IMR-90 (cell line): ENCODE measurements around the gene DNAI7. TPM values are rescaled to one million over a fixed set of nuclear protein-coding genes. Genes with fewer than 3 reads are reported as not detected.

Experiments
- ATAC-seq: fragments of 200-7000 bp; cut with Tn5 transposase; 2 replicates; pipeline ENCODE4 v1.9.1; 2020; ENCODE audit warnings: low read depth, mild to moderate bottlenecking, moderate library complexity
- BruUV-seq: library from RNA; stranded (reverse); fragments of 400-500 nt; replicated peaks from 2 replicates; lab custom pipeline; 2021; lab: Mats Ljungman, UMichigan
- CTCF ChIA-PET: fragments of 300-600 bp; formaldehyde crosslinking; extraction: SDS; loops from one replicate; lab custom pipeline; 2021; ENCODE audit warnings: antibody characterized with exemption; lab: Yijun Ruan, JAX
- POLR2A ChIA-PET: fragments of 300-600 bp; sonication (Branson Sonifier 250); formaldehyde crosslinking; loops from one replicate; lab custom pipeline; 2022; ENCODE audit warnings: antibody characterized with exemption; ENCODE audit not compliant: unreplicated experiment; lab: Charles Lee
- DNase-seq: peaks from one replicate; pipeline ENCODE4 v3.0.0; 2013
- H2AFZ ChIP-seq: replicated peaks from 2 replicates; pipeline ENCODE3; 2013; ENCODE audit warnings: low read length, mild to moderate bottlenecking; ENCODE audit not compliant: poor library complexity
- H2AK5ac ChIP-seq: 2 replicates; pipeline ENCODE4 v1.6.1; 2013; ENCODE audit warnings: low read depth, low read length, inconsistent platforms
- H2AK9ac ChIP-seq: replicated peaks from 2 replicates; pipeline ENCODE3; 2013; ENCODE audit warnings: mild to moderate bottlenecking, low read depth, low read length, moderate library complexity; ENCODE audit not compliant: poor library complexity
- H2BK120ac ChIP-seq: 2 replicates; pipeline ENCODE4 v1.6.1; 2013; ENCODE audit warnings: low read depth, low read length, inconsistent platforms
- H2BK15ac ChIP-seq: 3 replicates; pipeline ENCODE4 v1.6.1; 2013; ENCODE audit warnings: low read depth, low read length, inconsistent platforms
- H2BK20ac ChIP-seq: 2 replicates; pipeline ENCODE4 v1.6.1; 2013; ENCODE audit warnings: low read depth, mild to moderate bottlenecking, inconsistent platforms, low read length, moderate library complexity
- H2BK5ac ChIP-seq: 2 replicates; pipeline ENCODE4 v1.6.1; 2013; ENCODE audit warnings: mild to moderate bottlenecking, low read depth, low read length, inconsistent platforms; ENCODE audit not compliant: poor library complexity, severe bottlenecking
- H3K14ac ChIP-seq: replicated peaks from 2 replicates; pipeline ENCODE4 v1.6.1; 2013; ENCODE audit warnings: low read depth, low read length, inconsistent platforms
- H3K18ac ChIP-seq: 2 replicates; pipeline ENCODE4 v1.6.1; 2013; ENCODE audit warnings: low read depth, low read length, control low read depth
- H3K23ac ChIP-seq: 2 replicates; pipeline ENCODE4 v1.6.1; 2013; ENCODE audit warnings: low read depth, low read length, inconsistent platforms
- H3K27ac ChIP-seq: 2 replicates; pipeline ENCODE4 v1.5.1; 2013; ENCODE audit warnings: mild to moderate bottlenecking, control low read depth, low read length; ENCODE audit not compliant: insufficient read depth
- H3K27me3 ChIP-seq: 2 replicates; pipeline ENCODE4 v1.6.1; 2013; ENCODE audit warnings: low read length; ENCODE audit not compliant: control insufficient read depth, insufficient read depth
- H3K36me3 ChIP-seq: 2 replicates; pipeline ENCODE4 v1.6.1; 2013; ENCODE audit warnings: low read length, mixed read lengths; ENCODE audit not compliant: control insufficient read depth, insufficient read depth
- H3K4ac ChIP-seq: 2 replicates; pipeline ENCODE4 v1.6.1; 2013; ENCODE audit warnings: low read depth, low read length, inconsistent platforms
- H3K4me1 ChIP-seq: 2 replicates; pipeline ENCODE4 v1.6.1; 2013; ENCODE audit warnings: low read length, mixed read lengths; ENCODE audit not compliant: control insufficient read depth, insufficient read depth
- H3K4me2 ChIP-seq: 2 replicates; pipeline ENCODE4 v1.6.1; 2013; ENCODE audit warnings: low read depth, mild to moderate bottlenecking, control low read depth, low read length, moderate library complexity
- H3K4me3 ChIP-seq: 2 replicates; pipeline ENCODE4 v1.5.1; 2013; ENCODE audit warnings: low read depth, mild to moderate bottlenecking, control low read depth, low read length, moderate library complexity; ENCODE audit not compliant: insufficient read depth
- H3K56ac ChIP-seq: 2 replicates; pipeline ENCODE4 v1.6.1; 2013; ENCODE audit warnings: low read length, inconsistent platforms; ENCODE audit not compliant: insufficient read depth; ENCODE audit errors: extremely low read depth
- H3K79me1 ChIP-seq, 2 experiments: 2 replicates each; pipeline ENCODE4 v1.6.1; 2013; ENCODE audit warnings: low read length in 2 of 2, inconsistent platforms in 1 of 2, low read depth in 1 of 2
- H3K9ac ChIP-seq: 2 replicates; pipeline ENCODE4 v1.6.1; 2013; ENCODE audit warnings: low read depth, low read length, control low read depth
- H3K9me1 ChIP-seq: 2 replicates; pipeline ENCODE4 v1.6.1; 2013; ENCODE audit warnings: low read length, inconsistent platforms; ENCODE audit not compliant: insufficient read depth
- H3K9me3 ChIP-seq: 2 replicates; pipeline ENCODE4 v1.6.1; 2013; ENCODE audit warnings: low read length; ENCODE audit not compliant: control insufficient read depth, insufficient read depth
- H4K20me1 ChIP-seq: 2 replicates; pipeline ENCODE4 v1.6.1; 2013; ENCODE audit warnings: low read length, inconsistent platforms; ENCODE audit not compliant: insufficient read depth
- H4K5ac ChIP-seq: 2 replicates; pipeline ENCODE4 v1.6.1; 2013; ENCODE audit warnings: mild to moderate bottlenecking, low read depth, low read length, control low read depth
- H4K8ac ChIP-seq, 2 experiments: 2 replicates each; pipeline ENCODE4 v1.6.1; 2013; ENCODE audit warnings: low read depth in 2 of 2, low read length in 2 of 2, control low read depth in 1 of 2, inconsistent platforms in 1 of 2
- H4K91ac ChIP-seq: 2 replicates; pipeline ENCODE4 v1.6.1; 2013; ENCODE audit warnings: low read depth, low read length, inconsistent platforms; ENCODE audit not compliant: insufficient read depth
- BHLHE40 ChIP-seq: fragments of 150-350 bp; IDR thresholded peaks from 2 replicates; pipeline ENCODE4 v1.6.1; 2016; ENCODE audit warnings: mild to moderate bottlenecking, low read depth, low read length
- CEBPB ChIP-seq: IDR thresholded peaks from 2 replicates; pipeline ENCODE4 v1.6.1; 2012; ENCODE audit warnings: low read depth, low read length, improper control_type of control experiment
- CHD1 ChIP-seq: IDR thresholded peaks from 2 replicates; pipeline ENCODE4 v1.6.1; 2012; ENCODE audit warnings: low read depth, low read length, improper control_type of control experiment
- CTCF ChIP-seq: conservative IDR thresholded peaks from 2 replicates; pipeline ENCODE4 v1.5.1; 2012; ENCODE audit warnings: mild to moderate bottlenecking, low read depth, low read length, improper control_type of control experiment
- ELK1 ChIP-seq: fragments of 150-350 bp; IDR thresholded peaks from 2 replicates; pipeline ENCODE4 v1.6.1; 2016; ENCODE audit warnings: low read depth, mild to moderate bottlenecking, low read length, moderate library complexity, borderline replicate concordance
- FOS ChIP-seq: fragments of 150-350 bp; IDR thresholded peaks from 2 replicates; pipeline ENCODE4 v1.6.1; 2016; ENCODE audit warnings: low read depth, low read length
- MAFK ChIP-seq: IDR thresholded peaks from 2 replicates; pipeline ENCODE4 v1.6.1; 2012; ENCODE audit warnings: low read depth, low read length, improper control_type of control experiment
- MAZ ChIP-seq: IDR thresholded peaks from 2 replicates; pipeline ENCODE4 v1.6.1; 2012; ENCODE audit warnings: low read depth, mild to moderate bottlenecking, low read length, improper control_type of control experiment, moderate library complexity, borderline replicate concordance
- MXI1 ChIP-seq: IDR thresholded peaks from 2 replicates; pipeline ENCODE4 v1.6.1; 2012; ENCODE audit warnings: low read depth, mild to moderate bottlenecking, low read length, moderate library complexity, borderline replicate concordance
- NFE2L2 ChIP-seq: fragments of 150-350 bp; IDR thresholded peaks from 2 replicates; pipeline ENCODE4 v1.6.1; 2016; ENCODE audit warnings: low read depth, mild to moderate bottlenecking, low read length
- POLR2A ChIP-seq: IDR thresholded peaks from 2 replicates; pipeline ENCODE4 v1.6.1; 2012; ENCODE audit warnings: mild to moderate bottlenecking, low read depth, low read length
- RAD21 ChIP-seq: IDR thresholded peaks from 2 replicates; pipeline ENCODE4 v1.6.1; 2012; ENCODE audit warnings: low read length, improper control_type of control experiment
- RCOR1 ChIP-seq: IDR thresholded peaks from 2 replicates; pipeline ENCODE4 v1.6.1; 2012; ENCODE audit warnings: mild to moderate bottlenecking, low read length, improper control_type of control experiment; ENCODE audit not compliant: insufficient replicate concordance
- RFX5 ChIP-seq: IDR thresholded peaks from 2 replicates; pipeline ENCODE4 v1.8.0; 2012; ENCODE audit warnings: low read depth, mild to moderate bottlenecking, low read length, moderate library complexity
- SMC3 ChIP-seq: fragments of 150-350 bp; IDR thresholded peaks from 2 replicates; pipeline ENCODE4 v1.6.1; 2016; ENCODE audit warnings: low read depth, mild to moderate bottlenecking, antibody characterized with exemption, low read length, moderate library complexity
- USF2 ChIP-seq: fragments of 150-350 bp; IDR thresholded peaks from 2 replicates; pipeline ENCODE4 v1.6.1; 2017; ENCODE audit warnings: mild to moderate bottlenecking, antibody characterized with exemption, low read length, low read depth
- WGBS, 2 experiments: methylation state at CpG; one replicate each; pipeline versions ENCODE4 v1.1.5 to v1.1.7; 2013; ENCODE audit warnings: missing lambda C conversion rate in 2 of 2; ENCODE audit not compliant: insufficient read length in 1 of 2; ENCODE audit errors: extremely low coverage in 2 of 2; 5-methylcytosine and 5-hydroxymethylcytosine counted together
- dilution Hi-C: fragments of 300-500 bp; cut with HindIII; formaldehyde crosslinking; loops from one replicate; pipeline ENCODE4 v1.14.3; 2018; ENCODE audit warnings: low sequenced_read_pairs; ENCODE audit not compliant: unreplicated experiment
- in situ Hi-C: fragments of 300-500 bp; cut with MboI; formaldehyde crosslinking; loops from 3 replicates; pipeline ENCODE4 v1.14.3; 2019; ENCODE audit warnings: low sequenced_read_pairs, inconsistent platforms, mixed read lengths
- intact Hi-C: fragments of 100-400 bp; cut with micrococcal nuclease; formaldehyde crosslinking; loops from 2 replicates; pipeline ENCODE4 v1.10.0; 2022
- polyA plus RNA-seq, 3 experiments: library from polyadenylated mRNA; depleted of rRNA; stranded (reverse); fragments of >200 nt; gene quantifications; 2 replicates each; pipeline ENCODE4 v1.2.3, GENCODE V29; 2012; ENCODE audit warnings: low replicate concordance in 1 of 3
- total RNA-seq: library from RNA; depleted of rRNA; stranded (reverse); fragments of >200 nt; gene quantifications from 2 replicates; pipeline ENCODE4 v1.2.3, GENCODE V29; 2012

DNAI7 gene
- total and polyA plus RNA-seq, 2 of the 4 experiments (the other 2 are of a cell fraction) = under 0.01 to 0.07 TPM

GRCh38 chr12:25197608-25198007, 2.6 kb upstream of the DNAI7 start:
- peaks cover 10% of the 10 kb centered on the region; the same call in 1 of the 2 replicates for H3K4me1 ChIP-seq
- ATAC-seq = no peak
- no peak overlapping the region for H2BK20ac ChIP-seq
- no peak overlapping the region for H4K8ac ChIP-seq
- in situ Hi-C loops = no loop called here
- H3K79me1 ChIP-seq = peaks cover 4 to 47% of the 10 kb centered on the region in 2 experiments; a peak in 3 of 4 replicates
- no peak for DNase-seq
- H3K9ac ChIP-seq = no peak overlapping the region
- no CpG with 5 or more reads among the region's 2 CpGs for WGBS, 2 experiments
- TF ChIP-seq RCOR1 (no peak), CHD1 (no peak), ELK1 (no peak), USF2 (no peak), MAFK (no peak), POLR2A (no peak), CTCF (no peak), MAZ (no peak), SMC3 (no peak), RFX5 (no peak), BHLHE40 (no peak), RAD21 (no peak), FOS (no peak), MXI1 (no peak), CEBPB (no peak), NFE2L2 (no peak)
- no peaks in the 10 kb centered on the region for H4K20me1 ChIP-seq
- no peaks in the 10 kb centered on the region for H3K27me3 ChIP-seq
- no peak overlapping the region for H4K91ac ChIP-seq
- no peak overlapping the region for H3K27ac ChIP-seq
- no peak overlapping the region for H3K4me3 ChIP-seq
- no peak overlapping the region for H3K4me2 ChIP-seq
- no peak overlapping the region for H2AFZ ChIP-seq
- no peaks in the 10 kb centered on the region for H3K9me3 ChIP-seq
- no TSS peak for BruUV-seq
- intact Hi-C loops = no loop called here
- H2BK120ac ChIP-seq = no peak overlapping the region
- H2BK15ac ChIP-seq = no peak overlapping the region
- no peak overlapping the region for H3K23ac ChIP-seq
- no peak overlapping the region for H3K18ac ChIP-seq
- no peak overlapping the region for H2AK9ac ChIP-seq
- no peak overlapping the region for H2BK5ac ChIP-seq
- H3K4ac ChIP-seq = no peak overlapping the region
- H2AK5ac ChIP-seq = no peak overlapping the region
- ChIA-PET POLR2A (no interaction called here), CTCF (no interaction called here)
- H3K36me3 ChIP-seq = peaks cover 2% of the 10 kb centered on the region; the same call in 1 of the 2 replicates
- dilution Hi-C loops = no loop called here
- no peak overlapping the region for H3K14ac ChIP-seq
- peaks cover 12% of the 10 kb centered on the region for H3K9me1 ChIP-seq
- no peak overlapping the region for H3K56ac ChIP-seq
- H4K5ac ChIP-seq = no peak overlapping the region
